Ectodermal cell (in vitro differentiated cells): ENCODE results near the gene FHOD3.

Experiments
- H3K27ac ChIP-seq: 2 replicates; pipeline ENCODE4 v1.7.0; 2013; ENCODE audit warnings: mild to moderate bottlenecking, low read depth, low read length; ENCODE audit not compliant: insufficient read depth, poor library complexity, severe bottlenecking
- H3K27me3 ChIP-seq: 2 replicates; pipeline ENCODE4 v1.7.0; 2013; ENCODE audit warnings: mild to moderate bottlenecking, low read length; ENCODE audit not compliant: insufficient read depth, control insufficient read depth, poor library complexity, severe bottlenecking
- H3K36me3 ChIP-seq: one replicate; pipeline ENCODE4 v1.7.0; 2013; ENCODE audit warnings: low read length; ENCODE audit not compliant: control insufficient read depth, insufficient read depth
- H3K4me1 ChIP-seq: one replicate; pipeline ENCODE4 v1.7.0; 2013; ENCODE audit warnings: low read length; ENCODE audit not compliant: control insufficient read depth, insufficient read depth
- H3K4me3 ChIP-seq: 2 replicates; pipeline ENCODE4 v1.7.0; 2013; ENCODE audit warnings: low read depth, low read length, control low read depth; ENCODE audit not compliant: insufficient read depth
- H3K9me3 ChIP-seq: 2 replicates; pipeline ENCODE4 v1.7.0; 2013; ENCODE audit warnings: mild to moderate bottlenecking, low read length, moderate library complexity; ENCODE audit not compliant: control insufficient read depth
- WGBS, 2 experiments: methylation state at CpG; one replicate each; pipeline ENCODE4 v1.1.7; 2013; ENCODE audit warnings: missing lambda C conversion rate in 2 of 2; 5-methylcytosine and 5-hydroxymethylcytosine counted together

FHOD3 gene

DNA sequence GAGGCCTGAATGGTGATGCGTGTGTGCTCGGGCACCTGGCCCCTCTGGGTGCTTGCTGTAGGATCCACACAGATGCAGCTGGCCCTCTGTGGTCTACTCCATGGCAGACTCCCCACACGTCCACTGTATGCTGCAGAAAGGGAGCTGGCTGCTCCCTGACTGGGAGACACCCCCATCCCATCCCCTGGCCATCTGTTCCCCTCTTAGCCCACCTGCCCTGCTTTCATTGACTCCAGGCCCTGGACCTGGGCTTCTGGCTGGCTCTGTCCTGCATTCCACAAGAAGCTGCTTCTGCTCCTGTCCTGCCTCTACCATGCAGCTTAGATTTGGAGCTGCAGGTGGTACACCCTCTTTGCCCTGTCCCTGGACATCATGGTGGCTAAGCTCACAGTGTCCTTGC, 80.1 kb downstream of the FHOD3 start:
- H3K36me3 ChIP-seq: no peaks in the 10 kb centered on the region
- H3K4me1 ChIP-seq: peaks cover 5% of the 10 kb centered on the region
- no peak overlapping the region for H3K4me3 ChIP-seq
- H3K27ac ChIP-seq: no peak overlapping the region
- H3K9me3 ChIP-seq: no peaks in the 10 kb centered on the region
- 94 to 96% methylated on average over 3 of the region's 3 CpGs for WGBS, 2 experiments
- no peaks in the 10 kb centered on the region for H3K27me3 ChIP-seq

DNA sequence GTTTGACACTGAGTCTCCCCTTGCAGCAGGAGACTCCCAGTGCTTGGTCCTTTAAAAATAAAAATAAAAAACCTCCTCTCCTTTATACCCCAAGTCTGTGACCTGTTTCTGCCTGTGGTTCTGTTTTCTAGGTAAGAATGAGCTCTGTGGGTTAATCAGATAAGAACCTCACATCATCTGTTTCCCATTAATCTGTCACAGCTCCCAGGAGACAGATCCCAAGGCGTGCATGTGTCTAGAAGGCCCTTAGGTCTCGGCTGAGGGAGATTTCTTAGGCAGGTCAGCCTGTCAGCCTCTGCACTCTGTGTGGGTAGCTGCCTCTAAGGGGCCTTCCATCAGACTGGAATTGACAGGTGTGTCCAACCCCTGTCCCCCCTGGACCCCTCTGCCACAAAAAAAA, 80.7 kb downstream of the FHOD3 start:
- no peaks in the 10 kb centered on the region for H3K9me3 ChIP-seq
- H3K4me1 ChIP-seq: peaks cover 5% of the 10 kb centered on the region
- no peaks in the 10 kb centered on the region for H3K36me3 ChIP-seq
- no peak overlapping the region for H3K4me3 ChIP-seq
- 93 to 100% methylated on average over 2 of the region's 2 CpGs for WGBS, 2 experiments
- no peak overlapping the region for H3K27ac ChIP-seq
- no peaks in the 10 kb centered on the region for H3K27me3 ChIP-seq

DNA sequence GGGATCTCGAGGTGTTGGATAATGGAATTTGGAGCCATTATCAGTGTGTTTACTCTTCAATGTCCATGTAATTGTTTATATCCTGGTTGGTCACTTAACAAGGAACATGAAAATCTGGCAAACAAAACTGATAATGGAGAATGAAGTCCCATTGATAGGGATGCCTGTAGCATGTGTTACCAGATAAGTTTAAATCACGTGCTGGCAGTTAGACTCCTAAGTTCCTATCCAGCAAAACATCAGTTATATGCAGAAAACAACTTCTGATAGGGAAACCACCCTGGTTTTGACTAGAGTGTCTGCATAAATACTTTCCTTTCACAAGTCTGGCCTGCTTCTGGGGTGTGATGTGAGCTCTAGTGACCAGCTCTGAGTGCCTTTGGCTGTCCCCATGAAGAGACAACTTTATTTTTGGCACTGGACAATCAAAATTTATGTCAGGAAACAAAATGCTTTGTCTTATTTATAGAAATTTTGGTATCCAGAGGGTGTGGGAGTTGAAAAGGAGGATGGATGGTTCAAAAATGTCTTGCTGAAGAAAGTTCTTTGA, 82.0 kb downstream of the FHOD3 start:
- Histone ChIP-seq H3K27ac (no peak overlapping the region), H3K36me3 (no peaks in the 10 kb centered on the region)
- WGBS, 2 experiments: 86 to 87% methylated on average over 2 of the region's 2 CpGs

DNA sequence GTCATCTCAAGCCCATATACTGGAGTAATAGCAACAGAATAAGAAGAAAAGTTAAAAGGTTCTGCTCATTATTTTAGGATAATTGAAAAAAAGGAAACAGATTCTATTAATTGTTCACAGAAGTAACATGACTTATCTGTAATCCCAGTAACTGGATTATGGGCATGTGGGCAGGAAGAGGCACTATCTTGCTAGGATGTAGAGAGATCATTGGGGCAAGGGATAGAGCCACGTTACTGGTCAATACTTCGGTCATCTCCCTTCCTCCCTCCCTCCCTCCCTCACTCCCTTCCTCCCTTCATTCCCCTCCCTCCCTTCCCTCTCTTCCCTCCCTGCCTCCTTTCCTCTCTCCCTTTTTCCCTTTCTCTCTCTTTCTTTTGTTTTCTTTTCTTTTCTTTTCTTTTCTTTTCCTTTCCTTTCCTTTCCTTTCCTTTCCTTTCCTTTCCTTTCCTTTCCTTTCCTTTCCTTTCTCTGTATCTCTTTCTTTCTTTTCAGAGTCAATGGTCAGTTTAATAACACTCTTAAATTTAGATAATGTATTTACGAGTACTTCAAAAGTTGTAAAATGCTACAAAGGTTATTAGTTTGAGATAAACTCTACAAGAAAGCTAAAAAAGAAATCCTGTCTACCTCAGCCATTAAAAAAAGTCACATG, 82.8 kb downstream of the FHOD3 start:
- Histone ChIP-seq H3K27me3 (no peaks in the 10 kb centered on the region), H3K4me3 (no peak overlapping the region), H3K27ac (no peak overlapping the region), H3K4me1 (peaks cover 4% of the 10 kb centered on the region), H3K36me3 (no peaks in the 10 kb centered on the region), H3K9me3 (no peaks in the 10 kb centered on the region)
- WGBS, 2 experiments: 81 to 83% methylated on average over 2 of the region's 3 CpGs

More for the DNA sequence above, 82.0 kb downstream of the FHOD3 start:
- no peak overlapping the region for H3K4me3 ChIP-seq
- H3K27me3 ChIP-seq: no peaks in the 10 kb centered on the region
- H3K4me1 ChIP-seq: peaks cover 5% of the 10 kb centered on the region
- H3K9me3 ChIP-seq: no peaks in the 10 kb centered on the region

DNA sequence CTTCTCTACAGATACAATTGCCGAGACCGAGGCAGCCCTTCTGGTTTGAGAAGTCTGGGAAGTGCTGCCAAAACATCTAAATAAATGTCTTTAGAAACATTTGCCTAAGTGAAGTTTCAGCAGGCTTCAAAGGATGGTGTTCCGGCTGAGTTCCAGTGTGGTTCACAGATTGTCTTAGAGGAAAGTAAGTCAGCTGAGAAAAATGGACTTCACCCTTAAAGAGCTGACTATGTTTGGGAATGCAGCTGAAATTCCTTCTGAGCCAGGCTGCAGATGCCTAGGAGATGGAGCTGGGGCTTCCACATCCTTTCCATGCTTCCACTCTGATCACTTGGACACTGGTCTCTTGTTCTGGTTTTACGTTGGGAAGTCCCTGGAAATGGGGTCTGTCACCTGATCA, 83.6 kb downstream of the FHOD3 start:
- no peak overlapping the region for H3K4me3 ChIP-seq
- 96 to 98% methylated on average over 4 of the region's 4 CpGs for WGBS, 2 experiments
- H3K4me1 ChIP-seq: no peaks in the 10 kb centered on the region
- no peaks in the 10 kb centered on the region for H3K27me3 ChIP-seq
- H3K9me3 ChIP-seq: no peaks in the 10 kb centered on the region
- no peak overlapping the region for H3K27ac ChIP-seq
- no peaks in the 10 kb centered on the region for H3K36me3 ChIP-seq

DNA sequence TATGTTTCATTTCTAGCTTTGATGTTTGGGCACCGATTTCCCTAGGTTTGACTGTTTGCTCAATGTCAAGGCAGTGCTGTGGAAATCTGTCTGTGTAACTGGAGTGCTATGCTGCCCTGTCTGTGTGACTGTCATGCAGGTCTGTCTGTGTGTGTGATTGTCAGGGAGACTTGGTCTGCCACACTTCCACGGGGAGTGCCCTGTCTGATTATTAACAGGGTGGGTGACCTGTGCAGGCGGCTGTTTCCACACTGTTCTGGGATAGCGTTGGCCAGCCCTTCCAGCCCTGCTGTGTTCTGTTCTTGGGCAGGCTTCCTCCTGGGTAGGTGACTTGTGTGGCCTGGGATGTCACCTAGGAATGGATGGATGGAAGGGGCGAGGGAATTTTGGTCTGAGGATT, 85.3 kb downstream of the FHOD3 start:
- H3K4me3 ChIP-seq: no peak overlapping the region
- no peaks in the 10 kb centered on the region for H3K4me1 ChIP-seq
- H3K36me3 ChIP-seq: no peaks in the 10 kb centered on the region
- no peak overlapping the region for H3K27ac ChIP-seq
- H3K27me3 ChIP-seq: no peaks in the 10 kb centered on the region
- no peaks in the 10 kb centered on the region for H3K9me3 ChIP-seq
- WGBS, 2 experiments: 94 to 95% methylated on average over 5 of the region's 5 CpGs

DNA sequence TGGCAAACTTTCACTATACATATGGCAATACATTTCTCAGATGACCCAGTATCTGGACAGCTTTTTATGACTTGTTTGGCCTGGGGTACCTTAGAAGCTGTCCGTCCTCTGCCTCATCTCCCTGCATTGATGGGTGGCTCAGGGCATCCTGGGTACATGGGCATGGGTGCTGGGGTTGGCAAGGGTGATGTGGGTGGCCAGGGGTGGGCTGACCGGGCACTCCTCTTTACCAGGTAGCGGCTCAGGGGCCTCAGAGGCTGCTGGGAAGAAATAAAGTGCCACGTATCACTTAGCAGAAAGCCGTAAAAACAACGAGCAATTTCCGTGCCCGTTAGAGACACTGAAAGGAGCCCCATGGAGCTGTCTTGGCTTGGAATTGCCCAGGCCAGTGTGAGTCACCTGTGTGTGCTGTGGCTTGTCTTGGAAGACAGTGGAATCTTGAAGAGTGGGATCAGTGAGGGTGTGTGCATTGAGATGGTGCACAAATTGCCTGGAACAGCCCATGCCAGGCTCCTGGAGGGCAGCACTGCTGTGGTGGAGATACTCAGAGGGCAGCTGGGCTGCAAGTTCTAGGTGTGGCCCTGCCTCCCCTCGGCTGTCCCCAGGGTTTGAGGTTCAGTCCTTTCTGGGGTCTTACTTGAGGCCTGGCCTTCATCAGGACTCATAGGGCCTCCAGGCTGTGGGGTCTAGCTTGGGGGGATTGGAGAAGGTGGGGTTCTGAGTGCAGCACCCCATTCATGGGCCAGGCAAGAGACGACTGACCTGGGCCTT, 88.8 kb downstream of the FHOD3 start:
- H3K9me3 ChIP-seq: no peaks in the 10 kb centered on the region
- H3K4me3 ChIP-seq: no peak overlapping the region
- WGBS, 2 experiments: 86 to 90% methylated on average over 9 to 10 of the region's 10 CpGs
- H3K4me1 ChIP-seq: no peaks in the 10 kb centered on the region
- H3K27me3 ChIP-seq: no peaks in the 10 kb centered on the region
- no peak overlapping the region for H3K27ac ChIP-seq
- H3K36me3 ChIP-seq: no peaks in the 10 kb centered on the region

DNA sequence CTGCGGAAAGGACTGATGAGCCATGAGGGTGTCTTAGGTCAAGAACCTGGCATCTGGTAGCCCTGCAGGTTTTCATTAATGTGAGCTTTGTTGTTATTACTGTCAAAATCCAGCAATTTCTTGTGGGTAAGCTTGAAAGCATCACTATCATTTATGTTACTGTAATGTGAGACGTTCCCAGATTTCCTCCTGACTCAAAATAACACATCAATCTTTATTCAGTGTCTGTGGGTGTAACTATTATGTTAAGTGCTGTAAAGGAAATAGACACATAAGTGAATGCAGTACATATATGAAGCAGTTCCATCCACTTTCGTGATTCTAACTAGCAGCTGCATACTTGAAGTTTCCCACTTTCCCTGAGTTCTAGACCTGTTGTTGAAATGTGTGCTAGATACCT, 89.8 kb downstream of the FHOD3 start:
- Histone ChIP-seq H3K36me3 (no peaks in the 10 kb centered on the region), H3K27me3 (no peaks in the 10 kb centered on the region), H3K9me3 (no peaks in the 10 kb centered on the region), H3K4me1 (no peaks in the 10 kb centered on the region), H3K27ac (no peak overlapping the region), H3K4me3 (no peak overlapping the region)
- WGBS, 2 experiments: 100% methylated on average over 2 of the region's 3 CpGs

DNA sequence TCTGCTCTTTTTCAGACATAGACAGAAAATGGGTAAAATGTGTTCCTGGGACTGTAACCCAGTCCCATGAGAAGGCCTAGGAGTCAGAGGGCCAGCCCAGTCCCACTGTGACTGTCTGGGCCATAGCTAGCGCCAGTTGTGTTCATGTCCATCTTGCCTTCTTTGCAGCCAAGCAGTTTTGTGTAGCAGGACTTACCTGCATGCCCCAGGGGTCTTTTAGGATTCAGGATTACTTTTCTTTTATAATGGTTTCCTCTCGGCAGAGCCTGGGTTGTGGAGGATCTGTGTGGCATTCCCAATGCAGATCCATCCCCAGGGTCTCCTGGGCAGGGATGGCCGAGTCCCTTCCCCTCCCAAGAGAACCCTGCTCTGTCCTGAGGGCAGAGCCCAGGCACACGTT, 90.8 kb downstream of the FHOD3 start:
- Histone ChIP-seq H3K36me3 (no peaks in the 10 kb centered on the region), H3K27me3 (no peaks in the 10 kb centered on the region), H3K4me1 (no peaks in the 10 kb centered on the region), H3K27ac (no peak overlapping the region), H3K9me3 (no peaks in the 10 kb centered on the region), H3K4me3 (no peak overlapping the region)
- WGBS, 2 experiments: 85 to 86% methylated on average over 3 to 4 of the region's 4 CpGs

DNA sequence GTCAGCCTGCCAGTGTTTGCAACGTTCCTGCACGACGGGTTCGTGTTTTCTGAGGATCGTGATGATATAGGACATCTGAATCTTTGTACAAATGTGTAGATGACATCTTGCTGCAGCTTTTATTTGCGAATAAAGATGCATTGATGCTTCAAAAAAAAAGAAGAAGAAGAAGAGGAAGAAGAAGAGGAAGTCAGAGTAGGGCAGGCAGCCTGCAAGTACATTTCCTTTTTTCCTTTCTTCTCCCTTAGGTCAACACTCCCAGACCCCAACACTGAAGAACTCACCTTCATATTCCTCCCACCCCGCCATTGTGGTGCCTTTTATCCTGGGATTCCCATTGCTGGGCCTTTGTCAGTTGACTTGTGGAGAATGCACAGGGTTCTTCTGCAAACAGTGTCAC, 91.5 kb downstream of the FHOD3 start:
- Histone ChIP-seq H3K27me3 (no peaks in the 10 kb centered on the region), H3K9me3 (no peaks in the 10 kb centered on the region), H3K4me1 (no peaks in the 10 kb centered on the region), H3K27ac (no peak overlapping the region), H3K36me3 (no peaks in the 10 kb centered on the region), H3K4me3 (no peak overlapping the region)
- WGBS, 2 experiments: 93 to 94% methylated on average over 7 of the region's 7 CpGs
